Measurements from ENCODE around the gene NFATC1.

- TF ChIP-seq EZH2 (IDR thresholded peaks at IDR 0.05; ENCODE audit: insufficient read depth, poor library complexity, severe bottlenecking) = no peak
- no peak for TF ChIP-seq EZH2phosphoT487 (IDR thresholded peaks at IDR 0.05; ENCODE audit: insufficient read depth, low read depth)
These were observed 159.4 kb downstream of the NFATC1 start for GRCh38 chr18:79554945-79555645.
